SK-N-SH (cell line): ENCODE measurements around the gene MYLK4.

Experiments used
- EP300 ChIP-seq, 2 experiments: IDR thresholded peaks; 2 replicates each; pipeline versions ENCODE4 v1.4.0 to v1.6.1; 2012; ENCODE audit warnings: borderline replicate concordance in 1 of 2, low read depth in 1 of 2, low read length in 1 of 2
- NFIC ChIP-seq: IDR thresholded peaks from 2 replicates; pipeline ENCODE4 v1.4.0; 2012; ENCODE audit warnings: borderline replicate concordance
- POLR2AphosphoS5 ChIP-seq: IDR thresholded peaks from 2 replicates; pipeline ENCODE4 v1.6.1; 2012; ENCODE audit warnings: low read depth, low read length
- TEAD4 ChIP-seq: IDR thresholded peaks from 2 replicates; pipeline ENCODE4 v1.4.0; 2012; ENCODE audit warnings: mild to moderate bottlenecking, borderline replicate concordance; ENCODE audit not compliant: insufficient read depth
- TF ChIP-seq, protein P1 (sequence below): fragments of 200-600 bp; sonication (generic); IDR thresholded peaks from 2 replicates; pipeline ENCODE4 v1.6.1; 2017; ENCODE audit warnings: antibody characterized with exemption, mild to moderate bottlenecking, moderate library complexity

DNA sequence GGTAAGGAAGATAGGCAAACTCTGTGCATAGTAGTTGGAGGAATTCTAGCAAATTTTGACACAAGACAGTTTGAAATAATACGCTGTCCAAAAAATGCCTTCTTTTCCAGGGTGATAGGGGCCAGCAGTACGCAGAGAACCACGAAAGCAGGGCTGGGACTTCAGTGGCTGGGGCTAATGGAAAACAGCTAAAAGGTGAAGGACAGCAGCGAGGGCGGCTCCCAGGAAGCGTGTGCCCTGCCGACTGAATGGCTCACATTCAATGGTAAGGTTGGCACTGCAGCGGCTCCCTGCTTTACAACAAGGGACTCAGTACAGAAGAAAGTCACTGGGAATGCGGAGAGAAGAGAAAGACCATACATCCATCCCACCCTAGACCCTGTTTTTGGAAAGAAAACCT is 131.1 kb downstream of the MYLK4 start:
- TF ChIP-seq, protein P1, sequence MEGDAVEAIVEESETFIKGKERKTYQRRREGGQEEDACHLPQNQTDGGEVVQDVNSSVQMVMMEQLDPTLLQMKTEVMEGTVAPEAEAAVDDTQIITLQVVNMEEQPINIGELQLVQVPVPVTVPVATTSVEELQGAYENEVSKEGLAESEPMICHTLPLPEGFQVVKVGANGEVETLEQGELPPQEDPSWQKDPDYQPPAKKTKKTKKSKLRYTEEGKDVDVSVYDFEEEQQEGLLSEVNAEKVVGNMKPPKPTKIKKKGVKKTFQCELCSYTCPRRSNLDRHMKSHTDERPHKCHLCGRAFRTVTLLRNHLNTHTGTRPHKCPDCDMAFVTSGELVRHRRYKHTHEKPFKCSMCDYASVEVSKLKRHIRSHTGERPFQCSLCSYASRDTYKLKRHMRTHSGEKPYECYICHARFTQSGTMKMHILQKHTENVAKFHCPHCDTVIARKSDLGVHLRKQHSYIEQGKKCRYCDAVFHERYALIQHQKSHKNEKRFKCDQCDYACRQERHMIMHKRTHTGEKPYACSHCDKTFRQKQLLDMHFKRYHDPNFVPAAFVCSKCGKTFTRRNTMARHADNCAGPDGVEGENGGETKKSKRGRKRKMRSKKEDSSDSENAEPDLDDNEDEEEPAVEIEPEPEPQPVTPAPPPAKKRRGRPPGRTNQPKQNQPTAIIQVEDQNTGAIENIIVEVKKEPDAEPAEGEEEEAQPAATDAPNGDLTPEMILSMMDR, result no peak
- TF ChIP-seq POLR2AphosphoS5, result no peak
- no peak for TF ChIP-seq NFIC
- no peak for TF ChIP-seq TEAD4
- no peak for TF ChIP-seq EP300 (IDR thresholded peaks at IDR 0.05; ENCODE audit: borderline replicate concordance in 1 of 2, low read depth in 1 of 2, low read length in 1 of 2)
